GM12892 (cell line): ENCODE data around the gene KCNK4.

Source experiments
- POLR2A ChIP-seq: IDR thresholded peaks from 2 replicates; pipeline ENCODE4 v1.6.1; 2011; ENCODE audit warnings: low read depth, low read length, control low read depth
- TAF1 ChIP-seq: IDR thresholded peaks from 2 replicates; pipeline ENCODE4 v1.6.1; 2011; ENCODE audit warnings: low read depth, mild to moderate bottlenecking, control low read depth, low read length, borderline replicate concordance

DNA sequence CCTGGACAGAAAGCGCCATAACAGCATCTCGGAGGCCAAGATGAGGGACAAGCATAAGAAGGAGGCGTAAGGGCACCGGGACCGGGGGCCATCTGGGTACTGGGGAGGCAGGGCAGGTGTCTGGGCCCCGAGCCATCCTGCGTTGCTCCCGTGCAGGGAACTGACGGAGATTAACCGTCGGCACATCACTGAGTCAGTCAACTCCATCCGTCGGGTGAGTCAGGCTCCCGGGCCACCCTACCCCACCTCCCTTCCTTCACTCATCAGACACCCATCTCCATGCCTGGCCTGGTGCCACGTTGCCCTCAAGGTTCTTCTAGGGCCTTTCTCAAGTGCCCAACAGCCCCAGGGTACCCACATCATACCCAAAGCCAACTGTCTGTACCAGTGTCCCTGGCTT lies 24.8 kb upstream of the KCNK4 start:
- TF ChIP-seq TAF1 (no peak), POLR2A (no peak)
